GM12878 (cell line): ENCODE measurements around the gene COL6A3. TPM values are rescaled to one million over a fixed set of nuclear protein-coding genes. Genes with fewer than 3 reads are reported as not detected.

Experiments used
- ATAC-seq: fragments of 200-7000 bp; cut with Tn5 transposase; 3 replicates; pipeline ENCODE4 v1.9.1; 2020; ENCODE audit warnings: mild to moderate bottlenecking, moderate library complexity
- BruUV-seq: library from RNA; stranded (reverse); fragments of 400-500 nt; replicated peaks from 2 replicates; lab custom pipeline; 2021; lab: Mats Ljungman, UMichigan
- CTCF ChIA-PET: fragments of 300-600 bp; sonication (Branson Sonifier 250); formaldehyde crosslinking; extraction: SDS; loops from one replicate; lab custom pipeline; 2021; ENCODE audit warnings: inconsistent platforms; lab: Yijun Ruan, JAX
- POLR2A ChIA-PET: fragments of 350-600 bp; formaldehyde crosslinking; extraction: SDS; loops from one replicate; lab custom pipeline; 2021; ENCODE audit warnings: inconsistent platforms; lab: Charles Lee
- RAD21 ChIA-PET: fragments of 300-600 bp; sonication (Branson Sonifier 250); formaldehyde crosslinking; loops from one replicate; lab custom pipeline; 2023; ENCODE audit warnings: antibody characterized with exemption; ENCODE audit not compliant: unreplicated experiment; lab: Charles Lee
- SMC1A ChIA-PET: fragments of 300-600 bp; sonication (Branson Sonifier 250); formaldehyde crosslinking; loops from one replicate; lab custom pipeline; 2023; ENCODE audit not compliant: unreplicated experiment, uncharacterized antibody; lab: Charles Lee
- DNase-seq: peaks from one replicate; pipeline ENCODE4 v3.0.0-alpha.2; 2011; ENCODE audit warnings: low read depth, low spot score
- FAIRE-seq: peaks from 3 replicates; lab custom pipeline; 2011; peaks lifted over from hg19 to GRCh38; lab: Jason Lieb, UNC
- H2AFZ ChIP-seq: 2 replicates; pipeline ENCODE4 v1.6.0; 2011; ENCODE audit warnings: low read depth, low read length, control low read depth; ENCODE audit not compliant: control insufficient read depth
- H3K27ac ChIP-seq: 2 replicates; pipeline ENCODE4 v1.5.1; 2011; ENCODE audit warnings: control low read depth; ENCODE audit not compliant: control insufficient read depth, insufficient read depth
- H3K27me3 ChIP-seq, 2 experiments: replicated peaks in 1 of 2; 2 replicates each; pipeline versions ENCODE4 v1.6.0 to v1.6.1; 2011; ENCODE audit warnings: low read length in 1 of 2; ENCODE audit not compliant: control insufficient read depth in 2 of 2, insufficient read depth in 2 of 2
- H3K36me3 ChIP-seq, 2 experiments: 2 replicates each; pipeline ENCODE4 v1.5.1; 2011; ENCODE audit warnings: low read length in 1 of 2; ENCODE audit not compliant: control insufficient read depth in 2 of 2, insufficient read depth in 2 of 2
- H3K4me1 ChIP-seq: 2 replicates; pipeline ENCODE4 v1.6.1; 2011; ENCODE audit warnings: mild to moderate bottlenecking, low read length, moderate library complexity, mixed read lengths; ENCODE audit not compliant: control insufficient read depth, insufficient read depth
- H3K4me2 ChIP-seq: 2 replicates; pipeline ENCODE4 v1.6.0; 2011; ENCODE audit warnings: control low read depth; ENCODE audit not compliant: control insufficient read depth, insufficient read depth
- H3K4me3 ChIP-seq: fragments of 200-600 bp; sonication (generic); 2 replicates; pipeline ENCODE4 v1.5.1; 2016
- H3K79me2 ChIP-seq: 2 replicates; pipeline ENCODE4 v1.6.0; 2011; ENCODE audit warnings: low read length; ENCODE audit not compliant: control insufficient read depth, insufficient read depth
- H3K9ac ChIP-seq: 2 replicates; pipeline ENCODE4 v1.8.0; 2011; ENCODE audit warnings: low read length, control low read depth, mixed read lengths; ENCODE audit not compliant: control insufficient read depth, insufficient read depth
- H3K9me3 ChIP-seq: replicated peaks from 3 replicates; pipeline ENCODE4 v1.5.1; 2011; ENCODE audit warnings: mild to moderate bottlenecking, low read length; ENCODE audit not compliant: control insufficient read depth, insufficient read depth
- H4K20me1 ChIP-seq: 2 replicates; pipeline ENCODE4 v1.6.0; 2011; ENCODE audit not compliant: control insufficient read depth, insufficient read depth
- ATF7 ChIP-seq: fragments of 450-650 bp; IDR thresholded peaks from 2 replicates; pipeline ENCODE4 v1.6.1; 2016; ENCODE audit warnings: low read depth, mild to moderate bottlenecking
- GABPA ChIP-seq: IDR thresholded peaks from 2 replicates; pipeline ENCODE4 v1.6.1; 2014; ENCODE audit warnings: antibody characterized with exemption, low read depth, mild to moderate bottlenecking, inconsistent platforms
- HDGF ChIP-seq: fragments of 450-650 bp; IDR thresholded peaks from 2 replicates; pipeline ENCODE4 v1.6.1; 2016; ENCODE audit warnings: antibody characterized with exemption
- IKZF2 ChIP-seq, 2 experiments: fragments of 450-650 bp; IDR thresholded peaks; 2 replicates each; pipeline ENCODE4 v1.6.1; 2017; ENCODE audit warnings: mild to moderate bottlenecking in 2 of 2, moderate library complexity in 2 of 2
- JUND ChIP-seq: IDR thresholded peaks from 2 replicates; pipeline ENCODE4 v1.6.1; 2012; ENCODE audit warnings: low read depth, mild to moderate bottlenecking, low read length, improper control_type of control experiment, moderate library complexity
- POLR2A ChIP-seq: IDR thresholded peaks from 2 replicates; pipeline ENCODE4 v1.6.1; 2011; ENCODE audit warnings: low read depth, mild to moderate bottlenecking, low read length
- SMAD1 ChIP-seq: fragments of 450-650 bp; IDR thresholded peaks from 2 replicates; pipeline ENCODE4 v1.6.1; 2018; ENCODE audit warnings: mild to moderate bottlenecking, low read depth; ENCODE audit not compliant: partially characterized antibody
- SPI1 ChIP-seq: IDR thresholded peaks from 2 replicates; pipeline ENCODE4 v1.6.1; 2011; ENCODE audit warnings: low read depth, mild to moderate bottlenecking, low read length, moderate library complexity, borderline replicate concordance; ENCODE audit not compliant: insufficient read depth
- TAF1 ChIP-seq: IDR thresholded peaks from 2 replicates; pipeline ENCODE4 v1.6.1; 2011; ENCODE audit warnings: mild to moderate bottlenecking, low read depth, low read length, borderline replicate concordance
- WGBS: methylation state at CpG from one replicate; pipeline ENCODE4 v1.1.6; 2016; ENCODE audit warnings: low lambda C conversion rate; ENCODE audit not compliant: insufficient replicate concordance, insufficient coverage; ENCODE audit errors: missing lambda C conversion rate; 5-methylcytosine and 5-hydroxymethylcytosine counted together
- in situ Hi-C: fragments of 300-500 bp; cut with MboI; formaldehyde crosslinking; loops from 9 replicates; pipeline ENCODE4 v1.14.3; 2018; ENCODE audit warnings: mixed read lengths
- intact Hi-C: fragments of 100-400 bp; cut with micrococcal nuclease; formaldehyde crosslinking; loops from one replicate; pipeline ENCODE4 v1.14.2; 2022; ENCODE audit not compliant: unreplicated experiment
- polyA plus RNA-seq, 11 experiments: library from polyadenylated mRNA; depleted of rRNA in 4 of 11; unstranded in 6 of 11; stranded (reverse) in 5 of 11; fragments of >200 nt; fragmentation: Nextera tagmentation in 4 of 11; fragmentation: Illumina TruSeq in 1 of 11; extraction: Ambion mirVana in 4 of 11; extraction: Trizol in 1 of 11; gene quantifications; 1 replicate in 1 of 11; 2 replicates in 10 of 11; pipeline versions ENCODE4 v1.2.1 to v1.2.3, GENCODE V29; 2011 to 2016; ENCODE audit warnings: inconsistent platforms in 2 of 11, missing spikeins in 2 of 11, low read depth in 1 of 11
- total RNA-seq, 4 experiments: library from RNA; depleted of rRNA in 3 of 4; stranded (reverse); fragments of >200 nt in 3 of 4; fragmentation: Illumina TruSeq in 1 of 4; extraction: Trizol in 1 of 4; gene quantifications; 2 replicates each; pipeline versions ENCODE4 v1.2.1 to v1.2.3, GENCODE V29; 2013 to 2021
- TF ChIP-seq, protein P1 (sequence below): fragments of 450-650 bp; IDR thresholded peaks from 2 replicates; pipeline ENCODE4 v1.6.1; 2017; ENCODE audit warnings: mild to moderate bottlenecking
- TF ChIP-seq, protein P2 (sequence below): fragments of 450-650 bp; IDR thresholded peaks from 2 replicates; pipeline ENCODE4 v1.6.1; 2017; ENCODE audit warnings: borderline replicate concordance
- TF ChIP-seq, protein P3 (sequence below): fragments of 450-650 bp; formaldehyde crosslinking; IDR thresholded peaks from 2 replicates; pipeline ENCODE4 v1.5.0; 2022; ENCODE audit warnings: mild to moderate bottlenecking, missing genetic modification characterization
- TF ChIP-seq, protein P4 (sequence below): fragments of 450-650 bp; IDR thresholded peaks from 2 replicates; pipeline ENCODE4 v1.6.1; 2018; ENCODE audit warnings: mild to moderate bottlenecking, low read depth, moderate library complexity; ENCODE audit not compliant: partially characterized antibody

The COL6A3 gene
- total and polyA plus RNA-seq, 10 of the 15 experiments (the other 5 are each of a cell fraction or from before 2014, with no cell fraction given), result 0.01 to 0.51 (median 0.09) TPM; not detected in 4

DNA sequence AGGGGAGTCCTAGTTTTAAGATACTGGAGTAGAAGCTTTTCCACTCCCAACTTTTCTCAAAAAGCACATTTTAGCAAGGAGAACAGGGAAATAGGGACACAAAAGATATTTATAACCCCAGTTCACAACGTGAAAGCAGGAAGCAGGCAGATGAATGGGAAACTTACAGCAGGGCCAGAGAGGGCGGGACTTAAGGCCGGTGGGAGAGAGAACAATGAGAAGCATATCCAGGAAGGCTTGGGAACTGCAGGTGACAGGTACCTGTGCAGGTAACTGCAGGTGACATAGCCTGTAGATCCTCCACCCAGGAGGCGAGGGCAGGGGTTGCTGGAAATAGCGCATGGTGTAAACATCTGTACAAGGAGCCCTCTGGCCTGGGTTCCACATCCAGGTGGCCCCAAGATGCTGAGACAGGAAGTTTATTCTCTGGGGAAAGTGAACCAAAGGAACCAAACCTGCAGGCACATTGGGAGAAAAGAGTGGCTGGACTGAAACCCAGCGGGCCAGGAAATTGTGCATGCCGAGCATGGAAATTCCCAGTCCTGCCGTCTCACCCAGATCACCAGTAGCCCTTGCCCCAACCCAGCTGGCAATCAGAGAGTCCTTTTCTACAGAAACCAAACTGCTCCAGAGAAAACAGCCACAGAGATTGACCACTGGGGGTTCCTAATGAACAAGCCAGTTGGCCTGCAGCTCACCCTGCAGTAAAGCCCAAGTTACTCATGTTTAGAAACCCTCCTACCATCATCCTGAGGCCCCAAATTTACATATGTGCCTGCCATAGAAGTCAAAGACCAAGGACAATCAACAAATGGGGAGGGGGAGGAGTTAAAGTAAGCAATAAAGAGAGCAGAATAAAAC lies 24.3 kb upstream of the COL6A3 start:
- no peak for ATAC-seq
- in situ Hi-C loops, result no loop called here
- Histone ChIP-seq H3K36me3 (no peaks in the 10 kb centered on the region), H3K4me3 (no peak overlapping the region), H3K27ac (no peak overlapping the region), H4K20me1 (no peaks in the 10 kb centered on the region), H3K4me2 (peak overlapping the region; percentile 31; the same call in 1 of the 2 replicates), H3K9ac (no peak overlapping the region), H2AFZ (no peak overlapping the region), H3K4me1 (peaks cover 26% of the 10 kb centered on the region), H3K9me3 (no peaks in the 10 kb centered on the region; the same call in 2 of the 3 replicates), H3K79me2 (no peaks in the 10 kb centered on the region), H3K27me3 (no peaks in the 10 kb centered on the region)
- no peak for FAIRE-seq
- WGBS, result 15% methylated on average over 8 of the region's 8 CpGs
- ChIA-PET CTCF (interaction anchor here (1.2 kb wide), 1 partner anchor 17 kb away, joined by 4 read pairs; no protein-coding TSS in a partner anchor), RAD21 (no interaction called here), POLR2A (no interaction called here), SMC1A (no interaction called here)
- no TSS peak for BruUV-seq
- DNase-seq, result no peak
- intact Hi-C loops, result no loop called here
- TF ChIP-seq IKZF2 (IDR thresholded peaks at IDR 0.05) (no peak), ATF7 (no peak), SPI1 (no peak), HDGF (no peak), POLR2A (no peak), GABPA (no peak), JUND (no peak), TAF1 (no peak), SMAD1 (no peak)
- TF ChIP-seq, protein P1, sequence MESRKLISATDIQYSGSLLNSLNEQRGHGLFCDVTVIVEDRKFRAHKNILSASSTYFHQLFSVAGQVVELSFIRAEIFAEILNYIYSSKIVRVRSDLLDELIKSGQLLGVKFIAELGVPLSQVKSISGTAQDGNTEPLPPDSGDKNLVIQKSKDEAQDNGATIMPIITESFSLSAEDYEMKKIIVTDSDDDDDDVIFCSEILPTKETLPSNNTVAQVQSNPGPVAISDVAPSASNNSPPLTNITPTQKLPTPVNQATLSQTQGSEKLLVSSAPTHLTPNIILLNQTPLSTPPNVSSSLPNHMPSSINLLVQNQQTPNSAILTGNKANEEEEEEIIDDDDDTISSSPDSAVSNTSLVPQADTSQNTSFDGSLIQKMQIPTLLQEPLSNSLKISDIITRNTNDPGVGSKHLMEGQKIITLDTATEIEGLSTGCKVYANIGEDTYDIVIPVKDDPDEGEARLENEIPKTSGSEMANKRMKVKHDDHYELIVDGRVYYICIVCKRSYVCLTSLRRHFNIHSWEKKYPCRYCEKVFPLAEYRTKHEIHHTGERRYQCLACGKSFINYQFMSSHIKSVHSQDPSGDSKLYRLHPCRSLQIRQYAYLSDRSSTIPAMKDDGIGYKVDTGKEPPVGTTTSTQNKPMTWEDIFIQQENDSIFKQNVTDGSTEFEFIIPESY, result no peak
- TF ChIP-seq, protein P2, sequence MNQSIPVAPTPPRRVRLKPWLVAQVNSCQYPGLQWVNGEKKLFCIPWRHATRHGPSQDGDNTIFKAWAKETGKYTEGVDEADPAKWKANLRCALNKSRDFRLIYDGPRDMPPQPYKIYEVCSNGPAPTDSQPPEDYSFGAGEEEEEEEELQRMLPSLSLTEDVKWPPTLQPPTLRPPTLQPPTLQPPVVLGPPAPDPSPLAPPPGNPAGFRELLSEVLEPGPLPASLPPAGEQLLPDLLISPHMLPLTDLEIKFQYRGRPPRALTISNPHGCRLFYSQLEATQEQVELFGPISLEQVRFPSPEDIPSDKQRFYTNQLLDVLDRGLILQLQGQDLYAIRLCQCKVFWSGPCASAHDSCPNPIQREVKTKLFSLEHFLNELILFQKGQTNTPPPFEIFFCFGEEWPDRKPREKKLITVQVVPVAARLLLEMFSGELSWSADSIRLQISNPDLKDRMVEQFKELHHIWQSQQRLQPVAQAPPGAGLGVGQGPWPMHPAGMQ, result no peak
- TF ChIP-seq, protein P3, sequence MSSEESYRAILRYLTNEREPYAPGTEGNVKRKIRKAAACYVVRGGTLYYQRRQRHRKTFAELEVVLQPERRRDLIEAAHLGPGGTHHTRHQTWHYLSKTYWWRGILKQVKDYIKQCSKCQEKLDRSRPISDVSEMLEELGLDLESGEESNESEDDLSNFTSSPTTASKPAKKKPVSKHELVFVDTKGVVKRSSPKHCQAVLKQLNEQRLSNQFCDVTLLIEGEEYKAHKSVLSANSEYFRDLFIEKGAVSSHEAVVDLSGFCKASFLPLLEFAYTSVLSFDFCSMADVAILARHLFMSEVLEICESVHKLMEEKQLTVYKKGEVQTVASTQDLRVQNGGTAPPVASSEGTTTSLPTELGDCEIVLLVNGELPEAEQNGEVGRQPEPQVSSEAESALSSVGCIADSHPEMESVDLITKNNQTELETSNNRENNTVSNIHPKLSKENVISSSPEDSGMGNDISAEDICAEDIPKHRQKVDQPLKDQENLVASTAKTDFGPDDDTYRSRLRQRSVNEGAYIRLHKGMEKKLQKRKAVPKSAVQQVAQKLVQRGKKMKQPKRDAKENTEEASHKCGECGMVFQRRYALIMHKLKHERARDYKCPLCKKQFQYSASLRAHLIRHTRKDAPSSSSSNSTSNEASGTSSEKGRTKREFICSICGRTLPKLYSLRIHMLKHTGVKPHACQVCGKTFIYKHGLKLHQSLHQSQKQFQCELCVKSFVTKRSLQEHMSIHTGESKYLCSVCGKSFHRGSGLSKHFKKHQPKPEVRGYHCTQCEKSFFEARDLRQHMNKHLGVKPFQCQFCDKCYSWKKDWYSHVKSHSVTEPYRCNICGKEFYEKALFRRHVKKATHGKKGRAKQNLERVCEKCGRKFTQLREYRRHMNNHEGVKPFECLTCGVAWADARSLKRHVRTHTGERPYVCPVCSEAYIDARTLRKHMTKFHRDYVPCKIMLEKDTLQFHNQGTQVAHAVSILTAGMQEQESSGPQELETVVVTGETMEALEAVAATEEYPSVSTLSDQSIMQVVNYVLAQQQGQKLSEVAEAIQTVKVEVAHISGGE (CRISPR knock-in tag), result no peak
- TF ChIP-seq, protein P4, sequence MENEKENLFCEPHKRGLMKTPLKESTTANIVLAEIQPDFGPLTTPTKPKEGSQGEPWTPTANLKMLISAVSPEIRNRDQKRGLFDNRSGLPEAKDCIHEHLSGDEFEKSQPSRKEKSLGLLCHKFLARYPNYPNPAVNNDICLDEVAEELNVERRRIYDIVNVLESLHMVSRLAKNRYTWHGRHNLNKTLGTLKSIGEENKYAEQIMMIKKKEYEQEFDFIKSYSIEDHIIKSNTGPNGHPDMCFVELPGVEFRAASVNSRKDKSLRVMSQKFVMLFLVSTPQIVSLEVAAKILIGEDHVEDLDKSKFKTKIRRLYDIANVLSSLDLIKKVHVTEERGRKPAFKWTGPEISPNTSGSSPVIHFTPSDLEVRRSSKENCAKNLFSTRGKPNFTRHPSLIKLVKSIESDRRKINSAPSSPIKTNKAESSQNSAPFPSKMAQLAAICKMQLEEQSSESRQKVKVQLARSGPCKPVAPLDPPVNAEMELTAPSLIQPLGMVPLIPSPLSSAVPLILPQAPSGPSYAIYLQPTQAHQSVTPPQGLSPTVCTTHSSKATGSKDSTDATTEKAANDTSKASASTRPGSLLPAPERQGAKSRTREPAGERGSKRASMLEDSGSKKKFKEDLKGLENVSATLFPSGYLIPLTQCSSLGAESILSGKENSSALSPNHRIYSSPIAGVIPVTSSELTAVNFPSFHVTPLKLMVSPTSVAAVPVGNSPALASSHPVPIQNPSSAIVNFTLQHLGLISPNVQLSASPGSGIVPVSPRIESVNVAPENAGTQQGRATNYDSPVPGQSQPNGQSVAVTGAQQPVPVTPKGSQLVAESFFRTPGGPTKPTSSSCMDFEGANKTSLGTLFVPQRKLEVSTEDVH, result no peak
